Tibial nerve (tissue), 3 donors: ENCODE results near the gene BANK1.

ENCODE experiments used
- POLR2A ChIP-seq, 2 donors: fragments of 450-650 bp; IDR thresholded peaks; one replicate each; pipeline ENCODE4 v1.6.1; 2017; ENCODE audit warnings: antibody characterized with exemption in 2 of 2, mild to moderate bottlenecking in 2 of 2, moderate library complexity in 2 of 2
- TF ChIP-seq, protein P1 (sequence below), 5 experiments: fragments of 200-600 bp in 3 of 5; fragments of 450-650 bp in 2 of 5; sonication (generic) in 3 of 5; IDR thresholded peaks; one replicate each; pipeline ENCODE4 v1.5.1; 2016 to 2019; ENCODE audit warnings: antibody characterized with exemption in 5 of 5, mild to moderate bottlenecking in 3 of 5, moderate library complexity in 2 of 5

- TF ChIP-seq, protein P1, sequence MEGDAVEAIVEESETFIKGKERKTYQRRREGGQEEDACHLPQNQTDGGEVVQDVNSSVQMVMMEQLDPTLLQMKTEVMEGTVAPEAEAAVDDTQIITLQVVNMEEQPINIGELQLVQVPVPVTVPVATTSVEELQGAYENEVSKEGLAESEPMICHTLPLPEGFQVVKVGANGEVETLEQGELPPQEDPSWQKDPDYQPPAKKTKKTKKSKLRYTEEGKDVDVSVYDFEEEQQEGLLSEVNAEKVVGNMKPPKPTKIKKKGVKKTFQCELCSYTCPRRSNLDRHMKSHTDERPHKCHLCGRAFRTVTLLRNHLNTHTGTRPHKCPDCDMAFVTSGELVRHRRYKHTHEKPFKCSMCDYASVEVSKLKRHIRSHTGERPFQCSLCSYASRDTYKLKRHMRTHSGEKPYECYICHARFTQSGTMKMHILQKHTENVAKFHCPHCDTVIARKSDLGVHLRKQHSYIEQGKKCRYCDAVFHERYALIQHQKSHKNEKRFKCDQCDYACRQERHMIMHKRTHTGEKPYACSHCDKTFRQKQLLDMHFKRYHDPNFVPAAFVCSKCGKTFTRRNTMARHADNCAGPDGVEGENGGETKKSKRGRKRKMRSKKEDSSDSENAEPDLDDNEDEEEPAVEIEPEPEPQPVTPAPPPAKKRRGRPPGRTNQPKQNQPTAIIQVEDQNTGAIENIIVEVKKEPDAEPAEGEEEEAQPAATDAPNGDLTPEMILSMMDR (IDR thresholded peaks at IDR 0.05): no peak
- TF ChIP-seq POLR2A (IDR thresholded peaks at IDR 0.05): no peak
Measured at GRCh38 chr4:101864660-101865059, 74.1 kb downstream of the BANK1 start.
